ENCODE data around the gene WDR55.
"Not testable (repeated sequence)": the region's sequence is repeated elsewhere in the genome, so short reads cannot be mapped to it uniquely, and the experiment has no call there.

Gene WDR55

GRCh38 chr5:140711794-140712193 lies 47.1 kb downstream of the WDR55 start:
- no peak for DNase-seq (ENCODE audit: low spot score)

DNA sequence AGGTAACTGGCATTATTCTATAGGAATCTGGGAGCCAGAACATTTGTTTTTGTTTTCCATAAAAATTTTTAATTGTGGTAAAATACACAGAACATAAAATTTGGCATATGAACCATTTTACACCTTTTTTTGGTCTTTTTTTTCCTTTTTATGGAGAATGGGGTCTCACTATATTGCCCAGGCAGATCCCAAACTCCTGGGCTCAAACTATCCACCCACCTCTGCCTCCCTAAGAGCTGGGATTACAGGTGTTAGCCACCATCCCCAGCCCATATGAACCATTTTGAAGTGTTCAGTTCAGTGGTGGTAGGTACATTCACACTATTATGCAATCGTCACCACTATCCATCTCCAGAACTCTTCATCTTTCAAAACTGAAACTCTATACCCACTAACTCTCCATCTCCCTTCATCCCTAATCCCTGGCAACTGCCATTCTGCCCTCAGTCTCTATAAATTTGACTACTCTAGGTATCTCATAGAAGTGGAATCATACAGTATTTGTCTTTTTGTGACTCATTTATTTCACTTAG lies 48.9 kb downstream of the WDR55 start:
- DNase-seq (ENCODE audit: low spot score), result no peak

- DNase-seq (ENCODE audit: low spot score), result not testable (repeated sequence)
Measured at GRCh38 chr5:140716238-140716637, 51.5 kb downstream of the WDR55 start.

- DNase-seq (ENCODE audit: low spot score), result no peak
Measured at GRCh38 chr5:140718266-140718592, 53.5 kb downstream of the WDR55 start.

GRCh38 chr5:140720738-140721137 lies 56.0 kb downstream of the WDR55 start:
- DNase-seq (ENCODE audit: low spot score), result not testable (repeated sequence)

DNA sequence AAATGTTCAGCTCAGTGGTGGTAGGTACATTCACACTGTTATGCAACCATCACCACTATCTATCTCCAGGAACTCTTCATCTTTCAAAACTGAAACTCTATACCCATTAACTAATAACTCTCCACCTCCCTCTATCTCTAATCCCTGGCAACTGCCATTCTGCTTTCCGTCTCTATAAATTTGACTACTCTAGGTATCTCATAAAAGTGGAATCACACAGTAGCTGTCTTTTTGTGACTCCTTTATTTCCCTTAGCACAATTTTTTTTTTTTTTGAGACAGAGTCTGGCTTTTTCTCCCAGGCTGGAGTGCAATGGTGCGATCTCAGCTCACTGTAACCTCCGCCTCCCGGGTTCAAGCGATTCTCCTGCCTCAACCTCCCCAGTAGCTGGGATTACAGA lies 56.7 kb downstream of the WDR55 start:
- DNase-seq (ENCODE audit: low spot score), result not testable (repeated sequence)
